Measurements from ENCODE around the gene EFNA5. TPM values are rescaled to one million over a fixed set of nuclear protein-coding genes. Genes with fewer than 3 reads are reported as not detected.

The EFNA5 gene
- total and polyA plus RNA-seq, 4 donors: 0.14 to 0.93 (median 0.54) TPM

- H3K4me3 ChIP-seq (ENCODE audit: low read depth in 1 of 3, low read length in 3 of 3): no peak overlapping the region
- H3K27me3 ChIP-seq (ENCODE audit: control insufficient read depth in 4 of 4, insufficient read depth in 4 of 4, low read length in 3 of 4): no peaks in the 10 kb centered on the region
- H3K27ac ChIP-seq (ENCODE audit: low read depth in 1 of 2, low read length in 2 of 2): no peak overlapping the region
- no peak for DNase-seq (ENCODE audit: low spot score)
- TF ChIP-seq GABPA (IDR thresholded peaks at IDR 0.05 in 1 of 2, conservative IDR thresholded peaks at IDR 0.05 in 1 of 2) (no peak), TAF1 (conservative IDR thresholded peaks at IDR 0.05) (no peak), FOXA1 (IDR thresholded peaks at IDR 0.05) (no peak), NR2F2 (IDR thresholded peaks at IDR 0.05) (no peak), HNF4A (conservative IDR thresholded peaks at IDR 0.05) (no peak), FOXA2 (IDR thresholded peaks at IDR 0.05) (no peak), RXRA (IDR thresholded peaks at IDR 0.05) (no peak), HNF4G (IDR thresholded peaks at IDR 0.05) (no peak), JUND (IDR thresholded peaks at IDR 0.05) (no peak), RAD21 (IDR thresholded peaks at IDR 0.05) (no peak)
- TF ChIP-seq, protein P1, sequence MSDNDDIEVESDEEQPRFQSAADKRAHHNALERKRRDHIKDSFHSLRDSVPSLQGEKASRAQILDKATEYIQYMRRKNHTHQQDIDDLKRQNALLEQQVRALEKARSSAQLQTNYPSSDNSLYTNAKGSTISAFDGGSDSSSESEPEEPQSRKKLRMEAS (IDR thresholded peaks at IDR 0.05): no peak
- TF ChIP-seq, protein P2, sequence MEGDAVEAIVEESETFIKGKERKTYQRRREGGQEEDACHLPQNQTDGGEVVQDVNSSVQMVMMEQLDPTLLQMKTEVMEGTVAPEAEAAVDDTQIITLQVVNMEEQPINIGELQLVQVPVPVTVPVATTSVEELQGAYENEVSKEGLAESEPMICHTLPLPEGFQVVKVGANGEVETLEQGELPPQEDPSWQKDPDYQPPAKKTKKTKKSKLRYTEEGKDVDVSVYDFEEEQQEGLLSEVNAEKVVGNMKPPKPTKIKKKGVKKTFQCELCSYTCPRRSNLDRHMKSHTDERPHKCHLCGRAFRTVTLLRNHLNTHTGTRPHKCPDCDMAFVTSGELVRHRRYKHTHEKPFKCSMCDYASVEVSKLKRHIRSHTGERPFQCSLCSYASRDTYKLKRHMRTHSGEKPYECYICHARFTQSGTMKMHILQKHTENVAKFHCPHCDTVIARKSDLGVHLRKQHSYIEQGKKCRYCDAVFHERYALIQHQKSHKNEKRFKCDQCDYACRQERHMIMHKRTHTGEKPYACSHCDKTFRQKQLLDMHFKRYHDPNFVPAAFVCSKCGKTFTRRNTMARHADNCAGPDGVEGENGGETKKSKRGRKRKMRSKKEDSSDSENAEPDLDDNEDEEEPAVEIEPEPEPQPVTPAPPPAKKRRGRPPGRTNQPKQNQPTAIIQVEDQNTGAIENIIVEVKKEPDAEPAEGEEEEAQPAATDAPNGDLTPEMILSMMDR (IDR thresholded peaks at IDR 0.05; ENCODE audit: low read depth, low read length, missing input control): no peak
- TF ChIP-seq, protein P3, sequence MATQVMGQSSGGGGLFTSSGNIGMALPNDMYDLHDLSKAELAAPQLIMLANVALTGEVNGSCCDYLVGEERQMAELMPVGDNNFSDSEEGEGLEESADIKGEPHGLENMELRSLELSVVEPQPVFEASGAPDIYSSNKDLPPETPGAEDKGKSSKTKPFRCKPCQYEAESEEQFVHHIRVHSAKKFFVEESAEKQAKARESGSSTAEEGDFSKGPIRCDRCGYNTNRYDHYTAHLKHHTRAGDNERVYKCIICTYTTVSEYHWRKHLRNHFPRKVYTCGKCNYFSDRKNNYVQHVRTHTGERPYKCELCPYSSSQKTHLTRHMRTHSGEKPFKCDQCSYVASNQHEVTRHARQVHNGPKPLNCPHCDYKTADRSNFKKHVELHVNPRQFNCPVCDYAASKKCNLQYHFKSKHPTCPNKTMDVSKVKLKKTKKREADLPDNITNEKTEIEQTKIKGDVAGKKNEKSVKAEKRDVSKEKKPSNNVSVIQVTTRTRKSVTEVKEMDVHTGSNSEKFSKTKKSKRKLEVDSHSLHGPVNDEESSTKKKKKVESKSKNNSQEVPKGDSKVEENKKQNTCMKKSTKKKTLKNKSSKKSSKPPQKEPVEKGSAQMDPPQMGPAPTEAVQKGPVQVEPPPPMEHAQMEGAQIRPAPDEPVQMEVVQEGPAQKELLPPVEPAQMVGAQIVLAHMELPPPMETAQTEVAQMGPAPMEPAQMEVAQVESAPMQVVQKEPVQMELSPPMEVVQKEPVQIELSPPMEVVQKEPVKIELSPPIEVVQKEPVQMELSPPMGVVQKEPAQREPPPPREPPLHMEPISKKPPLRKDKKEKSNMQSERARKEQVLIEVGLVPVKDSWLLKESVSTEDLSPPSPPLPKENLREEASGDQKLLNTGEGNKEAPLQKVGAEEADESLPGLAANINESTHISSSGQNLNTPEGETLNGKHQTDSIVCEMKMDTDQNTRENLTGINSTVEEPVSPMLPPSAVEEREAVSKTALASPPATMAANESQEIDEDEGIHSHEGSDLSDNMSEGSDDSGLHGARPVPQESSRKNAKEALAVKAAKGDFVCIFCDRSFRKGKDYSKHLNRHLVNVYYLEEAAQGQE (IDR thresholded peaks at IDR 0.05): no peak
- TF ChIP-seq, protein P4, sequence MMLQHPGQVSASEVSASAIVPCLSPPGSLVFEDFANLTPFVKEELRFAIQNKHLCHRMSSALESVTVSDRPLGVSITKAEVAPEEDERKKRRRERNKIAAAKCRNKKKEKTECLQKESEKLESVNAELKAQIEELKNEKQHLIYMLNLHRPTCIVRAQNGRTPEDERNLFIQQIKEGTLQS (IDR thresholded peaks at IDR 0.05): no peak
- TF ChIP-seq, protein P5, sequence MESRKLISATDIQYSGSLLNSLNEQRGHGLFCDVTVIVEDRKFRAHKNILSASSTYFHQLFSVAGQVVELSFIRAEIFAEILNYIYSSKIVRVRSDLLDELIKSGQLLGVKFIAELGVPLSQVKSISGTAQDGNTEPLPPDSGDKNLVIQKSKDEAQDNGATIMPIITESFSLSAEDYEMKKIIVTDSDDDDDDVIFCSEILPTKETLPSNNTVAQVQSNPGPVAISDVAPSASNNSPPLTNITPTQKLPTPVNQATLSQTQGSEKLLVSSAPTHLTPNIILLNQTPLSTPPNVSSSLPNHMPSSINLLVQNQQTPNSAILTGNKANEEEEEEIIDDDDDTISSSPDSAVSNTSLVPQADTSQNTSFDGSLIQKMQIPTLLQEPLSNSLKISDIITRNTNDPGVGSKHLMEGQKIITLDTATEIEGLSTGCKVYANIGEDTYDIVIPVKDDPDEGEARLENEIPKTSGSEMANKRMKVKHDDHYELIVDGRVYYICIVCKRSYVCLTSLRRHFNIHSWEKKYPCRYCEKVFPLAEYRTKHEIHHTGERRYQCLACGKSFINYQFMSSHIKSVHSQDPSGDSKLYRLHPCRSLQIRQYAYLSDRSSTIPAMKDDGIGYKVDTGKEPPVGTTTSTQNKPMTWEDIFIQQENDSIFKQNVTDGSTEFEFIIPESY (IDR thresholded peaks at IDR 0.05): no peak
- no peak overlapping the region for H3K9ac ChIP-seq (ENCODE audit: low read depth in 1 of 2, low read length in 2 of 2)
- WGBS: 92% methylated on average over 13 of the region's 13 CpGs
- no peaks in the 10 kb centered on the region for H3K36me3 ChIP-seq (ENCODE audit: control insufficient read depth in 4 of 4, insufficient read depth in 3 of 4, low read depth in 1 of 4, low read length in 3 of 4)
- no peaks in the 10 kb centered on the region for H3K4me1 ChIP-seq (ENCODE audit: control insufficient read depth in 4 of 4, insufficient read depth in 4 of 4, low read length in 3 of 4)
- H3K9me3 ChIP-seq (ENCODE audit: control insufficient read depth in 4 of 4, low read length in 3 of 4): no peaks in the 10 kb centered on the region
These were observed 289.4 kb downstream of the EFNA5 start for GRCh38 chr5:107381189-107381856.

GRCh38 chr5:107380654-107381053, 290.1 kb downstream of the EFNA5 start:
- no peak for DNase-seq (ENCODE audit: low spot score)
- H3K36me3 ChIP-seq (ENCODE audit: control insufficient read depth in 4 of 4, insufficient read depth in 3 of 4, low read depth in 1 of 4, low read length in 3 of 4): no peaks in the 10 kb centered on the region
- no peaks in the 10 kb centered on the region for H3K9me3 ChIP-seq (ENCODE audit: control insufficient read depth in 4 of 4, low read length in 3 of 4)
- TF ChIP-seq SP1 (IDR thresholded peaks at IDR 0.05) (no peak), RAD21 (IDR thresholded peaks at IDR 0.05) (no peak), FOXA1 (IDR thresholded peaks at IDR 0.05) (no peak), GABPA (IDR thresholded peaks at IDR 0.05 in 1 of 2, conservative IDR thresholded peaks at IDR 0.05 in 1 of 2) (no peak), TAF1 (conservative IDR thresholded peaks at IDR 0.05) (no peak), FOXA2 (IDR thresholded peaks at IDR 0.05) (no peak), NR2F2 (IDR thresholded peaks at IDR 0.05) (no peak), HNF4A (conservative IDR thresholded peaks at IDR 0.05) (no peak), HNF4G (IDR thresholded peaks at IDR 0.05) (no peak), JUND (IDR thresholded peaks at IDR 0.05) (no peak), YY1 (IDR thresholded peaks at IDR 0.05) (no peak), RXRA (IDR thresholded peaks at IDR 0.05) (no peak)
- TF ChIP-seq, protein P2 (IDR thresholded peaks at IDR 0.05; ENCODE audit: low read depth, low read length, missing input control): no peak
- TF ChIP-seq, protein P4 (IDR thresholded peaks at IDR 0.05): no peak
- TF ChIP-seq, protein P5 (IDR thresholded peaks at IDR 0.05): no peak
- no peaks in the 10 kb centered on the region for H3K4me1 ChIP-seq (ENCODE audit: control insufficient read depth in 4 of 4, insufficient read depth in 4 of 4, low read length in 3 of 4)
- 96% methylated on average over 10 of the region's 10 CpGs for WGBS
- no peaks in the 10 kb centered on the region for H3K27me3 ChIP-seq (ENCODE audit: control insufficient read depth in 4 of 4, insufficient read depth in 4 of 4, low read length in 3 of 4)
- no peak overlapping the region for H3K27ac ChIP-seq (ENCODE audit: low read depth in 1 of 2, low read length in 2 of 2)
- no peak overlapping the region for H3K9ac ChIP-seq (ENCODE audit: low read depth in 1 of 2, low read length in 2 of 2)
- no peak overlapping the region for H3K4me3 ChIP-seq (ENCODE audit: low read depth in 1 of 3, low read length in 3 of 3)

All from liver (tissue), 9 donors.